Esophagus (tissue), 2 donors: ENCODE measurements around the gene ZNF578. TPM values are rescaled to one million over a fixed set of nuclear protein-coding genes. Genes with fewer than 3 reads are reported as not detected.
A peak's percentile ranks its signal among the peaks of the same experiment; 100 is the strongest.
"Not testable (repeated sequence)": the region's sequence is repeated elsewhere in the genome, so short reads cannot be mapped to it uniquely, and the experiment has no call there.

Experiments used
- H3K27ac ChIP-seq, 2 donors: one replicate each; pipeline ENCODE4 v1.5.1; 2013; ENCODE audit warnings: low read depth in 2 of 2, mild to moderate bottlenecking in 2 of 2, inconsistent platforms in 1 of 2, low read length in 1 of 2, moderate library complexity in 1 of 2
- H3K27me3 ChIP-seq, 2 donors: one replicate each; pipeline ENCODE4 v1.6.1; 2013; ENCODE audit warnings: low read length in 2 of 2, control low read depth in 1 of 2, mild to moderate bottlenecking in 1 of 2; ENCODE audit not compliant: insufficient read depth in 2 of 2, control insufficient read depth in 1 of 2
- H3K36me3 ChIP-seq, 2 donors: one replicate each; pipeline ENCODE4 v1.6.1; 2013; ENCODE audit warnings: low read length in 1 of 2; ENCODE audit not compliant: control insufficient read depth in 2 of 2, insufficient read depth in 2 of 2
- H3K4me1 ChIP-seq, 2 donors: one replicate each; pipeline ENCODE4 v1.6.1; 2013; ENCODE audit warnings: low read length in 1 of 2; ENCODE audit not compliant: control insufficient read depth in 2 of 2, insufficient read depth in 2 of 2
- H3K4me3 ChIP-seq, 2 donors: one replicate each; pipeline ENCODE4 v1.5.1; 2013; ENCODE audit warnings: low read length in 2 of 2, mild to moderate bottlenecking in 2 of 2, low read depth in 1 of 2, moderate library complexity in 1 of 2
- H3K9me3 ChIP-seq, 2 donors: one replicate each; pipeline ENCODE4 v1.6.1; 2013; ENCODE audit warnings: mild to moderate bottlenecking in 2 of 2, low read depth in 1 of 2, low read length in 1 of 2, moderate library complexity in 1 of 2; ENCODE audit not compliant: control insufficient read depth in 2 of 2, insufficient read depth in 1 of 2
- WGBS, 2 donors: extraction: QIAGEN DNeasy Blood & Tissue Kit; methylation state at CpG; one replicate each; pipeline ENCODE4 v1.1.7; 2013; 5-methylcytosine and 5-hydroxymethylcytosine counted together
- polyA plus RNA-seq, 2 donors: library from polyadenylated mRNA; stranded (reverse); fragments of 200-250 nt; gene quantifications; one replicate each; pipeline ENCODE4 v1.2.3, GENCODE V29; 2013
- donor health status: healthy with polysubstance abuse.
- donor health status: Bipolar disorder and iron deficiency.

The ZNF578 gene
- polyA plus RNA-seq, 2 donors = 0.27 to 0.35 TPM

- not testable (repeated sequence) for H3K27me3 ChIP-seq, H3K27ac ChIP-seq, H3K4me1 ChIP-seq, H3K36me3 ChIP-seq, H3K4me3 ChIP-seq
- H3K9me3 ChIP-seq = peaks cover 0 to 24% of the 10 kb centered on the region in 2 donors
- WGBS, 2 donors = 76 to 90% methylated on average over 12 of the region's 12 CpGs
Measured at GRCh38 chr19:52500991-52501390, 47.6 kb downstream of the ZNF578 start.

- peaks cover 0 to 16% of the 10 kb centered on the region in 2 donors for H3K9me3 ChIP-seq
- 94 to 96% methylated on average over 5 of the region's 5 CpGs for WGBS, 2 donors
Measured at GRCh38 chr19:52507266-52507665, 53.9 kb downstream of the ZNF578 start.

GRCh38 chr19:52516191-52516590, 62.8 kb downstream of the ZNF578 start:
- no peaks in the 10 kb centered on the region for H3K36me3 ChIP-seq
- no peak overlapping the region for H3K4me3 ChIP-seq
- H3K4me1 ChIP-seq = no peaks in the 10 kb centered on the region
- H3K27me3 ChIP-seq = no peaks in the 10 kb centered on the region
- 69 to 77% methylated on average over 5 of the region's 5 CpGs for WGBS, 2 donors
- H3K27ac ChIP-seq = no peak overlapping the region
- peaks cover 0 to 28% of the 10 kb centered on the region in 2 donors for H3K9me3 ChIP-seq

More at GRCh38 chr19:52507266-52507665, 53.9 kb downstream of the ZNF578 start:
- H3K4me1 ChIP-seq = no peaks in the 10 kb centered on the region
- no peak overlapping the region for H3K4me3 ChIP-seq
- no peaks in the 10 kb centered on the region for H3K27me3 ChIP-seq
- H3K27ac ChIP-seq = no peak overlapping the region
- H3K36me3 ChIP-seq = no peaks in the 10 kb centered on the region

GRCh38 chr19:52518646-52519045, 65.3 kb downstream of the ZNF578 start:
- Histone ChIP-seq H3K27ac (no peak overlapping the region), H3K4me3 (no peak overlapping the region), H3K4me1 (no peaks in the 10 kb centered on the region), H3K9me3 (peaks cover 0 to 20% of the 10 kb centered on the region in 2 donors), H3K36me3 (no peaks in the 10 kb centered on the region), H3K27me3 (no peaks in the 10 kb centered on the region)
- 20 to 30% methylated on average over 2 of the region's 2 CpGs for WGBS, 2 donors

- H3K27ac ChIP-seq, H3K4me1 ChIP-seq, H3K4me3 ChIP-seq, H3K27me3 ChIP-seq, H3K36me3 ChIP-seq: not testable (repeated sequence)
- H3K9me3 ChIP-seq = peaks cover 0 to 22% of the 10 kb centered on the region in 2 donors
- 53 to 55% methylated on average over 6 to 7 of the region's 7 CpGs for WGBS, 2 donors
Measured at GRCh38 chr19:52519175-52519574, 65.8 kb downstream of the ZNF578 start.

GRCh38 chr19:52520013-52520412, 66.7 kb downstream of the ZNF578 start:
- Histone ChIP-seq H3K27ac (no peak overlapping the region), H3K4me1 (no peaks in the 10 kb centered on the region), H3K9me3 (peaks cover 0 to 20% of the 10 kb centered on the region in 2 donors), H3K27me3 (no peaks in the 10 kb centered on the region), H3K4me3 (no peak overlapping the region), H3K36me3 (no peaks in the 10 kb centered on the region)
- WGBS, 2 donors = 37 to 58% methylated on average over 4 of the region's 4 CpGs

GRCh38 chr19:52522551-52522950, 69.2 kb downstream of the ZNF578 start:
- H3K4me1 ChIP-seq = no peaks in the 10 kb centered on the region
- no peaks in the 10 kb centered on the region for H3K36me3 ChIP-seq
- 78 to 87% methylated on average over 14 of the region's 14 CpGs for WGBS, 2 donors
- H3K27me3 ChIP-seq = no peaks in the 10 kb centered on the region
- H3K9me3 ChIP-seq = peaks cover 0 to 8% of the 10 kb centered on the region in 2 donors
- no peak overlapping the region for H3K27ac ChIP-seq
- H3K4me3 ChIP-seq = no peak overlapping the region

- peaks cover 0 to 5% of the 10 kb centered on the region in 2 donors for H3K4me1 ChIP-seq
- H3K4me3 ChIP-seq = no peak overlapping the region
- H3K9me3 ChIP-seq = peaks cover 0 to 8% of the 10 kb centered on the region in 2 donors
- no peak overlapping the region for H3K27ac ChIP-seq
- 88 to 92% methylated on average over 20 of the region's 20 CpGs for WGBS, 2 donors
- H3K36me3 ChIP-seq = no peaks in the 10 kb centered on the region
- no peaks in the 10 kb centered on the region for H3K27me3 ChIP-seq
Measured at GRCh38 chr19:52524086-52524485, 70.7 kb downstream of the ZNF578 start.

- no peaks in the 10 kb centered on the region for H3K36me3 ChIP-seq
- peak within 1 kb of the TSS; percentile 90 to 94 for H3K27ac ChIP-seq
- H3K4me1 ChIP-seq = peaks cover 0 to 6% of the 10 kb centered on the region in 2 donors
- peak within 1 kb of the TSS; percentile 70 to 82 for H3K4me3 ChIP-seq
- peaks cover 0 to 2% of the 10 kb centered on the region in 2 donors for H3K9me3 ChIP-seq
- WGBS, 2 donors = 1% methylated on average over 54 of the region's 54 CpGs
- no peaks in the 10 kb centered on the region for H3K27me3 ChIP-seq
Measured at GRCh38 chr19:52527134-52527955, 74.0 kb downstream of the ZNF578 start, which contains the start of gene ZNF808. Gene ZNF808 (plus strand): TSS chr19:52527668. CDS start chr19:52543285, 15,617 bp downstream.

GRCh38 chr19:52527956-52528351, 74.6 kb downstream of the ZNF578 start:
- Histone ChIP-seq H3K4me3 (peak overlapping the region; percentile 70 to 82), H3K27me3 (no peaks in the 10 kb centered on the region), H3K9me3 (peaks cover 0 to 2% of the 10 kb centered on the region in 2 donors), H3K36me3 (no peaks in the 10 kb centered on the region), H3K4me1 (peaks cover 0 to 6% of the 10 kb centered on the region in 2 donors), H3K27ac (peak overlapping the region; percentile 79 to 94)
- 1 to 2% methylated on average over 25 of the region's 25 CpGs for WGBS, 2 donors
